22Rv1 (cell line): ENCODE data around the gene SGPL1.

Experiments
- ZFX ChIP-seq: fragments of 450-650 bp; IDR thresholded peaks from 2 replicates; pipeline ENCODE4 v1.6.1; 2017; ENCODE audit warnings: antibody characterized with exemption, borderline replicate concordance
- TF ChIP-seq, protein P1 (sequence below): fragments of 450-650 bp; IDR thresholded peaks from 2 replicates; pipeline ENCODE4 v1.5.1; 2017; ENCODE audit warnings: mild to moderate bottlenecking

DNA sequence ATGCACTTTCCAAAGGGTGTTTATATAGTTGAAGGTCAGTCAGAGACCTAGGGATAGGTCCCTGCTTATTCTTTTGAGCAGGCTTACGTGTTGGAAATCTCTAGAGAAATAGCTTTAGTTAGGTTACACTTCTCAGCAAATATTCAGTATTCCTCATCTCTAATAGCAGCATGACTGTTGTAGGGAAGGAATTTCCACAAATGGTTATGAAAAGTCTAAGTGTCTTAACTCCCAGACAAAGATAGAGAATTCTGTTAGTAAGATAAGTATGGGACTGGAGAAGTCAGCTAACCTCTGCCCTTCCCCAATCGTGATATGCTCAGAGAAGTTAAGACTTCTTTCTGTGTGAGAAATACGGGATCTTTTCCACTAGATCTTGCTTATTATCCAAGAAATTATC is 16.5 kb downstream of the SGPL1 start:
- TF ChIP-seq, protein P1, sequence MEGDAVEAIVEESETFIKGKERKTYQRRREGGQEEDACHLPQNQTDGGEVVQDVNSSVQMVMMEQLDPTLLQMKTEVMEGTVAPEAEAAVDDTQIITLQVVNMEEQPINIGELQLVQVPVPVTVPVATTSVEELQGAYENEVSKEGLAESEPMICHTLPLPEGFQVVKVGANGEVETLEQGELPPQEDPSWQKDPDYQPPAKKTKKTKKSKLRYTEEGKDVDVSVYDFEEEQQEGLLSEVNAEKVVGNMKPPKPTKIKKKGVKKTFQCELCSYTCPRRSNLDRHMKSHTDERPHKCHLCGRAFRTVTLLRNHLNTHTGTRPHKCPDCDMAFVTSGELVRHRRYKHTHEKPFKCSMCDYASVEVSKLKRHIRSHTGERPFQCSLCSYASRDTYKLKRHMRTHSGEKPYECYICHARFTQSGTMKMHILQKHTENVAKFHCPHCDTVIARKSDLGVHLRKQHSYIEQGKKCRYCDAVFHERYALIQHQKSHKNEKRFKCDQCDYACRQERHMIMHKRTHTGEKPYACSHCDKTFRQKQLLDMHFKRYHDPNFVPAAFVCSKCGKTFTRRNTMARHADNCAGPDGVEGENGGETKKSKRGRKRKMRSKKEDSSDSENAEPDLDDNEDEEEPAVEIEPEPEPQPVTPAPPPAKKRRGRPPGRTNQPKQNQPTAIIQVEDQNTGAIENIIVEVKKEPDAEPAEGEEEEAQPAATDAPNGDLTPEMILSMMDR, result no peak
- TF ChIP-seq ZFX, result no peak
